ENCODE measurements around the gene TTC17.

The TTC17 gene

GRCh38 chr11:43498561-43498960 lies 139.8 kb downstream of the TTC17 start:
- Histone ChIP-seq H2AK5ac (ENCODE audit: low read depth, low read length) (no peak overlapping the region), H3K9ac (ENCODE audit: low read depth, low read length, poor library complexity) (no peak overlapping the region), H3K23ac (ENCODE audit: low read depth, low read length, poor library complexity) (no peak overlapping the region), H4K91ac (ENCODE audit: low read depth, low read length, poor library complexity) (no peak overlapping the region), H2BK5ac (ENCODE audit: low read length) (no peak overlapping the region), H3K18ac (ENCODE audit: low read length) (no peak overlapping the region), H3K79me1 (ENCODE audit: low read depth, low read length) (no peaks in the 10 kb centered on the region), H3K4ac (ENCODE audit: low read length) (no peak overlapping the region), H3K36me3 (replicated peaks in 1 of 2; ENCODE audit: control insufficient read depth in 2 of 2, insufficient read depth in 2 of 2, low read length in 2 of 2) (peaks cover 4 to 23% of the 10 kb centered on the region in 2 donors), H2BK12ac (ENCODE audit: low read length) (no peak overlapping the region), H2BK15ac (ENCODE audit: low read length) (no peak overlapping the region), H2BK120ac (ENCODE audit: low read depth, low read length) (no peak overlapping the region), H4K8ac (ENCODE audit: low read depth, low read length) (no peak overlapping the region), H3K14ac (ENCODE audit: low read length) (no peak overlapping the region), H3K27ac (replicated peaks; ENCODE audit: low read length) (no peak overlapping the region), H3K9me3 (replicated peaks in 1 of 2; ENCODE audit: control insufficient read depth in 2 of 2, insufficient read depth in 1 of 2, low read depth in 1 of 2, low read length in 2 of 2) (peaks cover 0 to 5% of the 10 kb centered on the region in 2 donors), H3K4me2 (ENCODE audit: insufficient read depth, low read length, poor library complexity, severe bottlenecking) (no peak overlapping the region), H2AFZ (ENCODE audit: low read length) (no peak overlapping the region), H3K4me3 (ENCODE audit: low read length in 2 of 2) (no peak overlapping the region), H3K4me1 (ENCODE audit: control insufficient read depth in 2 of 2, insufficient read depth in 1 of 2, low read depth in 1 of 2, low read length in 2 of 2) (peaks cover 0 to 2% of the 10 kb centered on the region in 2 donors), H3K27me3 (ENCODE audit: control insufficient read depth in 3 of 3, insufficient read depth in 3 of 3, low read depth in 1 of 3, low read length in 3 of 3) (no peaks in the 10 kb centered on the region)
- WGBS, 2 donors (ENCODE audit: extremely low coverage in 2 of 2, insufficient read length in 2 of 2, insufficient replicate concordance in 1 of 2), result no CpG with 5 or more reads among the region's 3 CpGs
- no peak for DNase-seq (ENCODE audit: low spot score)

DNA sequence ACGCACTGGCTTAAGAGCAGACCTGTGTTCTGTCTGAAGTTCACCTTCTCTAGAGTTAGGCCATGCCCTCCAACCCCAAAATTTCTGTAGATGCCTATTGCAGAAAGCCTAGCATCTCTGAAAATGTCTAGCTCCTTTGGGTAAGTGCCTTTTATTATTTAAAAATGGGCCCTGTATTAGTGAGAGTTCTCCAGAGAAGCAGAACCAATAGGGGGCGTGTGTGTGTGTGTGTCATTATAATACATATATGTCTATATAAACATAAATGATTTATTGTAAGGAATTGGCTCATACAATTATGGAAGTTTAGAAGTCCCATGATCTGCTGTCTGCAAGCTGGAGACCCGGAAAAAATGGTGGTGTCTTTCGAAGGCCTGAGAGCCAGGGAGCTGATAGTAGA lies 144.7 kb downstream of the TTC17 start:
- H3K27ac ChIP-seq (replicated peaks; ENCODE audit: low read length), result no peak overlapping the region
- no peak overlapping the region for H2BK120ac ChIP-seq (ENCODE audit: low read depth, low read length)
- H2BK5ac ChIP-seq (ENCODE audit: low read length), result no peak overlapping the region
- no peaks in the 10 kb centered on the region for H3K4me1 ChIP-seq (ENCODE audit: control insufficient read depth in 2 of 2, insufficient read depth in 1 of 2, low read depth in 1 of 2, low read length in 2 of 2)
- no peak overlapping the region for H4K8ac ChIP-seq (ENCODE audit: low read depth, low read length)
- no peak overlapping the region for H2BK15ac ChIP-seq (ENCODE audit: low read length)
- no peaks in the 10 kb centered on the region for H3K79me1 ChIP-seq (ENCODE audit: low read depth, low read length)
- H2AFZ ChIP-seq (ENCODE audit: low read length), result no peak overlapping the region
- peaks cover 0 to 5% of the 10 kb centered on the region in 2 donors for H3K9me3 ChIP-seq (replicated peaks in 1 of 2; ENCODE audit: control insufficient read depth in 2 of 2, insufficient read depth in 1 of 2, low read depth in 1 of 2, low read length in 2 of 2)
- H2AK5ac ChIP-seq (ENCODE audit: low read depth, low read length), result no peak overlapping the region
- no peak overlapping the region for H3K4me3 ChIP-seq (ENCODE audit: low read length in 2 of 2)
- H3K23ac ChIP-seq (ENCODE audit: low read depth, low read length, poor library complexity), result no peak overlapping the region
- no peak overlapping the region for H3K4ac ChIP-seq (ENCODE audit: low read length)
- H4K91ac ChIP-seq (ENCODE audit: low read depth, low read length, poor library complexity), result no peak overlapping the region
- no peak overlapping the region for H3K14ac ChIP-seq (ENCODE audit: low read length)
- H3K4me2 ChIP-seq (ENCODE audit: insufficient read depth, low read length, poor library complexity, severe bottlenecking), result no peak overlapping the region
- no peaks in the 10 kb centered on the region for H3K36me3 ChIP-seq (replicated peaks in 1 of 2; ENCODE audit: control insufficient read depth in 2 of 2, insufficient read depth in 2 of 2, low read length in 2 of 2)
- no peak for DNase-seq (ENCODE audit: low spot score)
- no CpG with 5 or more reads among the region's 4 CpGs for WGBS, 2 donors (ENCODE audit: extremely low coverage in 2 of 2, insufficient read length in 2 of 2, insufficient replicate concordance in 1 of 2)
- no peak overlapping the region for H3K18ac ChIP-seq (ENCODE audit: low read length)
- H2BK12ac ChIP-seq (ENCODE audit: low read length), result no peak overlapping the region
- H3K9ac ChIP-seq (ENCODE audit: low read depth, low read length, poor library complexity), result no peak overlapping the region
- no peaks in the 10 kb centered on the region for H3K27me3 ChIP-seq (ENCODE audit: control insufficient read depth in 3 of 3, insufficient read depth in 3 of 3, low read depth in 1 of 3, low read length in 3 of 3)

GRCh38 chr11:43504316-43504950 lies 145.7 kb downstream of the TTC17 start:
- H3K14ac ChIP-seq (ENCODE audit: low read length), result no peak overlapping the region
- no peak overlapping the region for H4K8ac ChIP-seq (ENCODE audit: low read depth, low read length)
- H2AFZ ChIP-seq (ENCODE audit: low read length), result no peak overlapping the region
- no peak overlapping the region for H3K4ac ChIP-seq (ENCODE audit: low read length)
- no peak overlapping the region for H2BK5ac ChIP-seq (ENCODE audit: low read length)
- no peaks in the 10 kb centered on the region for H3K4me1 ChIP-seq (ENCODE audit: control insufficient read depth in 2 of 2, insufficient read depth in 1 of 2, low read depth in 1 of 2, low read length in 2 of 2)
- no peak overlapping the region for H2BK120ac ChIP-seq (ENCODE audit: low read depth, low read length)
- H3K27ac ChIP-seq (replicated peaks; ENCODE audit: low read length), result no peak overlapping the region
- H2BK15ac ChIP-seq (ENCODE audit: low read length), result no peak overlapping the region
- WGBS, 2 donors (ENCODE audit: extremely low coverage in 2 of 2, insufficient read length in 2 of 2, insufficient replicate concordance in 1 of 2), result no CpG with 5 or more reads among the region's 7 CpGs
- no peaks in the 10 kb centered on the region for H3K27me3 ChIP-seq (ENCODE audit: control insufficient read depth in 3 of 3, insufficient read depth in 3 of 3, low read depth in 1 of 3, low read length in 3 of 3)
- H3K4me2 ChIP-seq (ENCODE audit: insufficient read depth, low read length, poor library complexity, severe bottlenecking), result no peak overlapping the region
- no peak overlapping the region for H2AK5ac ChIP-seq (ENCODE audit: low read depth, low read length)
- H3K79me1 ChIP-seq (ENCODE audit: low read depth, low read length), result no peaks in the 10 kb centered on the region
- H3K23ac ChIP-seq (ENCODE audit: low read depth, low read length, poor library complexity), result no peak overlapping the region
- no peaks in the 10 kb centered on the region for H3K36me3 ChIP-seq (replicated peaks in 1 of 2; ENCODE audit: control insufficient read depth in 2 of 2, insufficient read depth in 2 of 2, low read length in 2 of 2)
- H2BK12ac ChIP-seq (ENCODE audit: low read length), result no peak overlapping the region
- DNase-seq (ENCODE audit: low spot score), result no peak
- no peak overlapping the region for H3K4me3 ChIP-seq (ENCODE audit: low read length in 2 of 2)
- H4K91ac ChIP-seq (ENCODE audit: low read depth, low read length, poor library complexity), result no peak overlapping the region
- peaks cover 0 to 5% of the 10 kb centered on the region in 2 donors for H3K9me3 ChIP-seq (replicated peaks in 1 of 2; ENCODE audit: control insufficient read depth in 2 of 2, insufficient read depth in 1 of 2, low read depth in 1 of 2, low read length in 2 of 2)
- no peak overlapping the region for H3K9ac ChIP-seq (ENCODE audit: low read depth, low read length, poor library complexity)
- no peak overlapping the region for H3K18ac ChIP-seq (ENCODE audit: low read length)

DNA sequence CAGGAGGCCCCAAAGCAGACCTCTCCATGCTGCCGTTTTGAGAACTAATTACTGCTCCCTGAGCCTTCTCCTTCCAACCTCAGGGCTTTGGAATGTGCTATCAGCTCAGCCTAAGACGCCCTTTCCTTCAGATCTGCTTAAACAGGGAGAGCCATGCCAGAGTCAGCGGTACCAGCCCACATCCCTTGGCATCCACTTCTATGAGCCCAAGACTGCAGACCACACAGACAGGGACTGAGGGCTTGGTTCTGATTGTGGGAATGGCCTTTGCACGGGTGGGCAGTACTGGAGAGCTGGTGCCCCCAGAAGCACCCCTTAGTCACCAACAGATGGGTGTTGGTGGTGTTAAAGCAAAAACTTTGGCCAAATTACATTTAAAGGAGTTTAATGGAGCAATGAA lies 146.5 kb downstream of the TTC17 start:
- no peak overlapping the region for H3K18ac ChIP-seq (ENCODE audit: low read length)
- no peaks in the 10 kb centered on the region for H3K4me1 ChIP-seq (ENCODE audit: control insufficient read depth in 2 of 2, insufficient read depth in 1 of 2, low read depth in 1 of 2, low read length in 2 of 2)
- H3K4me2 ChIP-seq (ENCODE audit: insufficient read depth, low read length, poor library complexity, severe bottlenecking), result no peak overlapping the region
- peaks cover 0 to 5% of the 10 kb centered on the region in 2 donors for H3K9me3 ChIP-seq (replicated peaks in 1 of 2; ENCODE audit: control insufficient read depth in 2 of 2, insufficient read depth in 1 of 2, low read depth in 1 of 2, low read length in 2 of 2)
- H3K79me1 ChIP-seq (ENCODE audit: low read depth, low read length), result no peaks in the 10 kb centered on the region
- no peaks in the 10 kb centered on the region for H3K36me3 ChIP-seq (replicated peaks in 1 of 2; ENCODE audit: control insufficient read depth in 2 of 2, insufficient read depth in 2 of 2, low read length in 2 of 2)
- H2BK5ac ChIP-seq (ENCODE audit: low read length), result no peak overlapping the region
- no peak overlapping the region for H3K4ac ChIP-seq (ENCODE audit: low read length)
- H2BK12ac ChIP-seq (ENCODE audit: low read length), result no peak overlapping the region
- no peak overlapping the region for H2BK15ac ChIP-seq (ENCODE audit: low read length)
- no peak overlapping the region for H2AK5ac ChIP-seq (ENCODE audit: low read depth, low read length)
- no peak overlapping the region for H2AFZ ChIP-seq (ENCODE audit: low read length)
- no peak overlapping the region for H2BK120ac ChIP-seq (ENCODE audit: low read depth, low read length)
- WGBS, 2 donors (ENCODE audit: extremely low coverage in 2 of 2, insufficient read length in 2 of 2, insufficient replicate concordance in 1 of 2), result no CpG with 5 or more reads among the region's 4 CpGs
- H3K9ac ChIP-seq (ENCODE audit: low read depth, low read length, poor library complexity), result no peak overlapping the region
- no peak for DNase-seq (ENCODE audit: low spot score)
- no peak overlapping the region for H4K8ac ChIP-seq (ENCODE audit: low read depth, low read length)
- no peak overlapping the region for H4K91ac ChIP-seq (ENCODE audit: low read depth, low read length, poor library complexity)
- no peak overlapping the region for H3K14ac ChIP-seq (ENCODE audit: low read length)
- H3K23ac ChIP-seq (ENCODE audit: low read depth, low read length, poor library complexity), result no peak overlapping the region
- H3K27me3 ChIP-seq (ENCODE audit: control insufficient read depth in 3 of 3, insufficient read depth in 3 of 3, low read depth in 1 of 3, low read length in 3 of 3), result no peaks in the 10 kb centered on the region
- no peak overlapping the region for H3K4me3 ChIP-seq (ENCODE audit: low read length in 2 of 2)
- H3K27ac ChIP-seq (replicated peaks; ENCODE audit: low read length), result no peak overlapping the region

All from neuronal stem cell (in vitro differentiated cells).